ENCODE data around the gene SLC4A9.

Gene SLC4A9

DNA sequence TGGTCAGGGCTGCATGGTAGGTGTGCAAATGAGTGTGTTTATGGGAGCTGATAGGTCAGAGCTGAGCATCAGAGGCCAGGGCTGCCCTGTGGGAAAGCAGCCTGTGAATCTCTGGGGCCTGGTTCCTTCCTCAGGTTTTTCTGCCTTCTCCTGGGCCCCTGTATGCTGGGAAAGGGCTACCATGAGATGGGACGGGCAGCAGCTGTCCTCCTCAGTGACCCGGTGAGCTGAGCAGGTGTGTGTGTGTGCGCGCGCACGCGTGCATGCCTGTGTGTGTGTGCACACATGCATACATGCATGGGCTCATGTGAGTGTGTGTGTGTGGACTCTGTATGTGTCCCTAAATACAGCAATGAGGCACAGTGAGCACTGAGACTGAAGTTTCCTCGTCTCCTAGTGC is 2.3 kb downstream of the SLC4A9 start:
- no peak for ATAC-seq

GRCh38 chr5:140362875-140363630 is 3.1 kb downstream of the SLC4A9 start:
- peak; percentile 84 to 92 for ATAC-seq

DNA sequence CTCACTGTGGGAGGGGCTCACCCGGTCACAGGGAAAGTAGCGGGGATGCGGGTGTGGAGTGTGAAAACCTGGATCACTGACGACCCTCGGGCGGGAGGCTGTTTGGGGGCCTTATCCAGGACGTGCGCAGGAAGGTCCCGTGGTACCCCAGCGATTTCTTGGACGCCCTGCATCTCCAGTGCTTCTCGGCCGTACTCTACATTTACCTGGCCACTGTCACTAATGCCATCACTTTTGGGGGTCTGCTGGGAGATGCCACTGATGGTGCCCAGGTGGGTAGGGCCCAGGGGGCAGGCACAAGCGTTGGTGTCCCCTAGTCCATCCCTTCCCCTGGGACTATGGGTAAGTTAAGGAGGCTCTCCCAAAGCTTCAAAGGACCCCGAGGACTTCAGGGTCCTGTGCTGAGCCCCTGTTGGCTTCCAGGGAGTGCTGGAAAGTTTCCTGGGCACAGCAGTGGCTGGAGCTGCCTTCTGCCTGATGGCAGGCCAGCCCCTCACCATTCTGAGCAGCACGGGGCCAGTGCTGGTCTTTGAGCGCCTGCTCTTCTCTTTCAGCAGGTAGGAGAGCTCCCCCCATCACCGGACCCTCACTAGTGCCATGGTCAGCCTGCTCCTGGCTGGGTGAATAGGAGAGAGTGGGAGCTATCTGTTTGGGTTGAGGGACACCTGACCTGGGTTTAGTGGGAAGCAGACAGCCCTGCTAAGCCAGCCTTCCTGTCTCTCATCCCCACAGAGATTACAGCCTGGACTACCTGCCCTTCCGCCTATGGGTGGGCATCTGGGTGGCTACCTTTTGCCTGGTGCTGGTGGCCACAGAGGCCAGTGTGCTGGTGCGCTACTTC is 3.9 kb downstream of the SLC4A9 start:
- ATAC-seq = no peak

GRCh38 chr5:140364472-140364765 is 4.4 kb downstream of the SLC4A9 start:
- no peak for ATAC-seq

GRCh38 chr5:140365282-140365681 is 5.3 kb downstream of the SLC4A9 start:
- ATAC-seq = no peak

GRCh38 chr5:140365941-140366340 is 5.9 kb downstream of the SLC4A9 start:
- no peak for ATAC-seq

DNA sequence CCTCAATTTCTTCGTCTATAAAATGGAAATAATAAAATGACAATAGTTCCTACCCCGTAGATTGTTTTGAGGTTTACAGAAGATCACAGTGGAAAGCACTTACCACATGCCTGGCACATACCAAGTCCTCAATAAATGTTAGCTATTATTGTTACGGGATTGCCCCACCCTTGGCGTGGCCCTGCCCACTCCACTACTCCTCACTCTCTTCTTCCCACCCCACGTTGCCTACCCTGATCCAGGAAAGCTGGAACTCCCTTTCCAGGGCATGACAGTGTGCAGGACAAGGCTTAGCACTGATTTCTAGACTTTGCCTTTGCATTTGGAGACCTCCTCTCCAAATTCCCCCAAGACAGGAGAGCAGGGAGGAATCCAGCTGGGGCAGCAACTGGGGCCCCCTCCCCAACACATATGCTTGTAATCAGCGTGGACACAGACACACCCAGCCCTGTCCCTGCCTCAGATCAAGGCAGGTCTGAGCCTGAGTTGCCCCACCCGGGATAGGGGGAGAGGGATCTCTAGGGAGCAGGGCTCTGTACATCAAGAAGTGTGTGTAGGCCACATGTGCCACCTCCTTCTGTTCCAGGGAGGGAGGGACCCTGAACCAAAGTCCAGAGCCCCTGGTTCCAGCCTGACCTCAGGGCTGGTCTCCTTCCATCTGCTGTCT is 6.7 kb downstream of the SLC4A9 start:
- no peak for ATAC-seq

DNA sequence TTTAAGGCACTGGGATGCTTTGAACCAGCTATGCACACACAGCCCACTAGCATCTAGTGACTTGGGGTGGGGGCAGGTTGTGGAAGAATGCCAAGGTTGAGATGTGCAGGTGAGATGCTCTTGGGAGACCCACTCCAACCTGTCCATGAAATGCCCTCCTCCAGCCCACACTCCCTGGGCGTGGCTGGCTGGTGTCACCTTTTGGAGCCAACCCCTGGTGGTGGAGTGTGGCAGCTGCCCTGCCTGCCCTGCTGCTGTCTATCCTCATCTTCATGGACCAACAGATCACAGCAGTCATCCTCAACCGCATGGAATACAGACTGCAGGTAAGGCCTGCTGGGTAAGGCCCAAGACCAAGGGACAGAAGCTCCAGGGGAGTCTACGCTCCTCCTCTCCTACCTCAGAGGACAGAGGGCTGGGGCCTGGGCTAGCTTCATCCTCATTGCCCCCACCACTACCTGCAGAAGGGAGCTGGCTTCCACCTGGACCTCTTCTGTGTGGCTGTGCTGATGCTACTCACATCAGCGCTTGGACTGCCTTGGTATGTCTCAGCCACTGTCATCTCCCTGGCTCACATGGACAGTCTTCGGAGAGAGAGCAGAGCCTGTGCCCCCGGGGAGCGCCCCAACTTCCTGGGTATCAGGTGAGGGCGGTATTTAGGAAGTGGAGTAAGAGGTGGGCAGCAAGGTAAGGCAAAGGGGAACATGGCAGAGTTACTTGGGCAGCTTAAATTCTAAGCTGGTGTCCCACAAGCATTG is 7.4 kb downstream of the SLC4A9 start:
- ATAC-seq = no peak

DNA sequence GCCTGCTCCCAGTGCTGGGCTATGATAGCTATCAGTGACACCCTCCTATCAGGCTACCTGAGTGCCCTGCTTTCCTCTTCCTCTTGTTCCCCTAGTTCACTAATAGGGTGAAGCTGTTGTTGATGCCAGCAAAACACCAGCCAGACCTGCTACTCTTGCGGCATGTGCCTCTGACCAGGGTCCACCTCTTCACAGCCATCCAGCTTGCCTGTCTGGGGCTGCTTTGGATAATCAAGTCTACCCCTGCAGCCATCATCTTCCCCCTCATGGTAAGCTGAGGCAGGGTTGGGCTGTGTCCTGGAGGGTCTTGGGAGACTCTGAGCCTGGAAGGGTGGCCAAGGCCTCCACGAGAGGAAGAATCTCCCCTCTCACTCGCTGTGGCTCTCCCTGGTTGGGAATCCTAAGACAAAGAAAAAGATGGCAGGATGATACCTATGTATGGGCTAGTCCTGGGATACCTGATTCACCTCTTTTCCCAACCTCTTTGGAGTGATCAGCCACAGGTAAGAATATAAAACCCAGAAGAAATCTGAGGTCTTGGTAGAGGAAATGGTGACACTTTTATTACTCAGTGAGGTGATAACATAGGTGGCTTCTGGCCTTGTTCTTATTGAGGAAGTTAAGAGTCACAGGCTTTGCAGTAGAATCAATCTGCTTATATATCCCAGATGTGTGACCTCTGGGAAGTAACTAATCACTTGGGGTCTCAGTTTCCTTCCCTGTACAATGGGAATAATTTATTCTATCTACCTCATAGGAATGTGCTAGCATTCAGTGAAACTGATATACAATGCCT is 11.6 kb downstream of the SLC4A9 start:
- ATAC-seq = no peak

- ATAC-seq = peak in 1 of 2 donors; percentile 51
These were observed 13.0 kb downstream of the SLC4A9 start for GRCh38 chr5:140372971-140373487.

GRCh38 chr5:140381351-140381750 is 21.4 kb downstream of the SLC4A9 start:
- ATAC-seq = no peak

GRCh38 chr5:140381972-140382371 is 22.0 kb downstream of the SLC4A9 start:
- ATAC-seq = peak; percentile 75 to 90

- no peak for ATAC-seq
These were observed 22.9 kb downstream of the SLC4A9 start for GRCh38 chr5:140382866-140383265.

- no peak for ATAC-seq
These were observed 23.3 kb downstream of the SLC4A9 start for GRCh38 chr5:140383300-140383699.

GRCh38 chr5:140388052-140388451 is 28.1 kb downstream of the SLC4A9 start:
- no peak for ATAC-seq

DNA sequence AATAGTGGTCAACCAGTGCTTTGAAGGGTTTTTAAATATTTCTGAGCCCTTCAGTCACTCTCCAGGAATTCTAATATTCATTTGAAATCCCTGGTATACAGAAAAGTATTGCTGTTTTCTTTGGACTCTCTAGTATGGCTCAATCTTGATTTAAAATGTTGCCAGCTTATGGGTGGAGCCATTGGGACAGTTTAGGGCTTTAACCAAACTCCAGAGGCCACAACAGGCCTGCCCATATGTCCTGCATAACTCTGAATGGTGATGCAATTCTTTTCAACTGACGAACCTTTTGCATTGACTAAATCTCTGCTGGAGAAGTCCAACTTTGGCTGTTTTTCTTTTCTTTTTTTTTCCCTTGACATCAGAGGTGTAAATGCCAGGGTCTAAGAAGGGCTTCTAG is 31.3 kb downstream of the SLC4A9 start:
- ATAC-seq = no peak

GRCh38 chr5:140391732-140392131 is 31.7 kb downstream of the SLC4A9 start:
- ATAC-seq = no peak

DNA sequence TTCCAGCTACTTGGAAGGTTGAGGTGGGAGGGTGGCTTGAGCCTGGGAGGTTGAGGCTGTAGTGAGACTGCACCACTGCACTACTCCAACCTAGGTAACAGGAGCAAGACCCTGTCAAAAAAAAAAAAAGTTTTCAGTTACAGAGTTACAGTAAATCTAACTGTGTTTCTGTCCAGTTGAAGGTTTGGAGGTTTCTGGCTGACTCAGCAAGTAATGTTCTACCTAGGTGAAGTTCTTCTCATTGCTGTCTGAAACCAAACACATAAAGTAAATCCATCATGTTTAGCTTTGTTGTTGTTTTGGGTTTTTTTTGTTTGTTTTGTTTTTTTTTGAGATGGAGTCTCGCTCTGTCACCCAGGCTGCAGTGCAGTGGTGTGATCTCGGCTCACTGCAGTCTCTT is 33.7 kb downstream of the SLC4A9 start:
- no peak for ATAC-seq

DNA sequence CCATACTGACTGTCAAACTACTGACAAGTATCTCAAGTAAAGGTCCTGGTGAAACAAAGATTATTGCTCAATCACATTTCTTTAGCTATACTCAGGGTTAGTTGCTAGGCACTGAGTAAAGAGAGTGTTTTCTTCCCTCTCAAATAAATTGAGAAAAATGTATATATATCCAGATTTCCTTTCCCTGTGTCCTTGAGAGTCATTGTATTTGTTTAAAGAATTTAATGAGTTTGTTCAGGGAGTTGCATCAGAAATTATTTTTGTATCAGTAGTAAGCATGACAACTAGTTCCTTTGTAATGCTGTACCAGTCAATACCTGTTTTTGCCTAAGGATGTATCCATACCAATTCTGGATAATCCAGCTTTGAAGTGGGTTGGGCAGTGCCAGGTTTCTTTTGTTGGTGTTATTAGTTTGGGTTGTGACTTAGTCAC is 38.4 kb downstream of the SLC4A9 start:
- no peak for ATAC-seq

GRCh38 chr5:140399979-140400729 is 40.2 kb downstream of the SLC4A9 start:
- ATAC-seq = no peak

DNA sequence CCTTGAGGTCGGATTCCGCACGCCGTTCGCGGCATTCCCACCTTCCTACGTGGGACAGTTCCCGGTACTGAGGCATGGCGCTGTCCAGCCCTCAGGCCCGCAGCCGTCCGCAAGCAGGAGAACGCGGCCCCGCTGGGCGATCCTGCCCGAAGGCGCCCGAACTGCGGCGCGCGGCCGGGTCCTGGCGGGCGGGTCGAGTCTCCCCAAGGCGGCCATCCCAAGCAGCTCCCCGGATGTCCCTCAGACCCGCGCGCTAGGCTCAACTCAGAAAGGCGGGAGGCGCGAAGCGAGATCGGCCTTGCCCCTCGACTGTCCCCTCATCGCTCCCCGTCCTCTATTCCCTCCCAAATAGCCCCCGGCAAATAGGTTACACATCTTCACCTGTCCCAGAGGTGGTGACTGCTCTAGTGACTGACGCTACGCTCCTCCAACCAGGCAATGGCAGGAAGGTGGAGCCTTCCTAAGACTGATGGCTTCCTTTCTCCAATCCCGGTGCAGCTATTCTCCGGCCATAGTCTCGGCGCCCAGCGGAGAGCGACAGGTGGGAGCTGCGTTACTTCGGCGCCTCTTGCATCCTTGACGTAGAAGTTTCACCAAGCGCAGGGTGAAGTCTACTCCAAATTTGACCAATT is 40.9 kb downstream of the SLC4A9 start:
- ATAC-seq = peak; percentile 73 to 75
